GM12878 (cell line): Measurements from ENCODE around the gene SMURF1. TPM values are rescaled to one million over a fixed set of nuclear protein-coding genes. Genes with fewer than 3 reads are reported as not detected.

ENCODE experiments used
- ATAC-seq: fragments of 200-7000 bp; cut with Tn5 transposase; 3 replicates; pipeline ENCODE4 v1.9.1; 2020; ENCODE audit warnings: mild to moderate bottlenecking, moderate library complexity
- BruUV-seq: library from RNA; stranded (reverse); fragments of 400-500 nt; replicated peaks from 2 replicates; lab custom pipeline; 2021; lab: Mats Ljungman, UMichigan
- CTCF ChIA-PET: fragments of 300-600 bp; sonication (Branson Sonifier 250); formaldehyde crosslinking; extraction: SDS; loops from one replicate; lab custom pipeline; 2021; ENCODE audit warnings: inconsistent platforms; lab: Yijun Ruan, JAX
- POLR2A ChIA-PET: fragments of 350-600 bp; formaldehyde crosslinking; extraction: SDS; loops from one replicate; lab custom pipeline; 2021; ENCODE audit warnings: inconsistent platforms; lab: Charles Lee
- RAD21 ChIA-PET: fragments of 300-600 bp; sonication (Branson Sonifier 250); formaldehyde crosslinking; loops from one replicate; lab custom pipeline; 2023; ENCODE audit warnings: antibody characterized with exemption; ENCODE audit not compliant: unreplicated experiment; lab: Charles Lee
- SMC1A ChIA-PET: fragments of 300-600 bp; sonication (Branson Sonifier 250); formaldehyde crosslinking; loops from one replicate; lab custom pipeline; 2023; ENCODE audit not compliant: unreplicated experiment, uncharacterized antibody; lab: Charles Lee
- DNase-seq: peaks from one replicate; pipeline ENCODE4 v3.0.0-alpha.2; 2011; ENCODE audit warnings: low read depth, low spot score
- FAIRE-seq: peaks from 3 replicates; lab custom pipeline; 2011; peaks lifted over from hg19 to GRCh38; lab: Jason Lieb, UNC
- H2AFZ ChIP-seq: 2 replicates; pipeline ENCODE4 v1.6.0; 2011; ENCODE audit warnings: low read depth, low read length, control low read depth; ENCODE audit not compliant: control insufficient read depth
- H3K27ac ChIP-seq: 2 replicates; pipeline ENCODE4 v1.5.1; 2011; ENCODE audit warnings: control low read depth; ENCODE audit not compliant: control insufficient read depth, insufficient read depth
- H3K27me3 ChIP-seq, 2 experiments: replicated peaks in 1 of 2; 2 replicates each; pipeline versions ENCODE4 v1.6.0 to v1.6.1; 2011; ENCODE audit warnings: low read length in 1 of 2; ENCODE audit not compliant: control insufficient read depth in 2 of 2, insufficient read depth in 2 of 2
- H3K36me3 ChIP-seq, 2 experiments: 2 replicates each; pipeline ENCODE4 v1.5.1; 2011; ENCODE audit warnings: low read length in 1 of 2; ENCODE audit not compliant: control insufficient read depth in 2 of 2, insufficient read depth in 2 of 2
- H3K4me1 ChIP-seq: 2 replicates; pipeline ENCODE4 v1.6.1; 2011; ENCODE audit warnings: mild to moderate bottlenecking, low read length, moderate library complexity, mixed read lengths; ENCODE audit not compliant: control insufficient read depth, insufficient read depth
- H3K4me2 ChIP-seq: 2 replicates; pipeline ENCODE4 v1.6.0; 2011; ENCODE audit warnings: control low read depth; ENCODE audit not compliant: control insufficient read depth, insufficient read depth
- H3K4me3 ChIP-seq: fragments of 200-600 bp; sonication (generic); 2 replicates; pipeline ENCODE4 v1.5.1; 2016
- H3K79me2 ChIP-seq: 2 replicates; pipeline ENCODE4 v1.6.0; 2011; ENCODE audit warnings: low read length; ENCODE audit not compliant: control insufficient read depth, insufficient read depth
- H3K9ac ChIP-seq: 2 replicates; pipeline ENCODE4 v1.8.0; 2011; ENCODE audit warnings: low read length, control low read depth, mixed read lengths; ENCODE audit not compliant: control insufficient read depth, insufficient read depth
- H3K9me3 ChIP-seq: replicated peaks from 3 replicates; pipeline ENCODE4 v1.5.1; 2011; ENCODE audit warnings: mild to moderate bottlenecking, low read length; ENCODE audit not compliant: control insufficient read depth, insufficient read depth
- H4K20me1 ChIP-seq: 2 replicates; pipeline ENCODE4 v1.6.0; 2011; ENCODE audit not compliant: control insufficient read depth, insufficient read depth
- ASH2L ChIP-seq: fragments of 300-600, 200-600 bp; sonication (generic); IDR thresholded peaks from 2 replicates; pipeline ENCODE4 v1.6.1; 2017; ENCODE audit warnings: low read depth, mild to moderate bottlenecking, borderline replicate concordance
- BHLHE40 ChIP-seq, 2 experiments: fragments of 450-650 bp in 1 of 2; IDR thresholded peaks; 2 replicates each; pipeline ENCODE4 v1.6.1; 2011 to 2017; ENCODE audit warnings: low read depth in 2 of 2, borderline replicate concordance in 1 of 2, improper control_type of control experiment in 1 of 2, low read length in 1 of 2, mild to moderate bottlenecking in 1 of 2
- CHD1 ChIP-seq: IDR thresholded peaks from 2 replicates; pipeline ENCODE4 v1.6.1; 2012; ENCODE audit warnings: low read depth, low read length, improper control_type of control experiment
- CREB1 ChIP-seq: IDR thresholded peaks from 2 replicates; pipeline ENCODE4 v1.6.1; 2012; ENCODE audit warnings: low read depth, mild to moderate bottlenecking, inconsistent platforms
- IRF3 ChIP-seq: fragments of 450-650 bp; IDR thresholded peaks from 2 replicates; pipeline ENCODE4 v1.6.1; 2014; ENCODE audit warnings: mild to moderate bottlenecking
- MAX ChIP-seq: IDR thresholded peaks from 2 replicates; pipeline ENCODE4 v1.6.1; 2012; ENCODE audit warnings: low read depth, low read length, improper control_type of control experiment
- NFXL1 ChIP-seq: fragments of 450-650 bp; IDR thresholded peaks from 2 replicates; pipeline ENCODE4 v1.6.1; 2017; ENCODE audit warnings: antibody characterized with exemption, mild to moderate bottlenecking, borderline replicate concordance
- NR2C2 ChIP-seq: IDR thresholded peaks from 2 replicates; pipeline ENCODE4 v1.6.1; 2011; ENCODE audit warnings: borderline replicate concordance, low read depth; ENCODE audit not compliant: control insufficient read depth, insufficient read length
- POU2F2 ChIP-seq: IDR thresholded peaks from 3 replicates; pipeline ENCODE4 v1.6.1; 2011; ENCODE audit warnings: low read depth, mild to moderate bottlenecking, low read length, borderline replicate concordance
- RELA ChIP-seq: fragments of 450-650 bp; IDR thresholded peaks from 2 replicates; pipeline ENCODE4 v1.8.0; 2014; ENCODE audit warnings: borderline replicate concordance; ENCODE audit not compliant: partially characterized antibody
- SMAD1 ChIP-seq: fragments of 450-650 bp; IDR thresholded peaks from 2 replicates; pipeline ENCODE4 v1.6.1; 2018; ENCODE audit warnings: mild to moderate bottlenecking, low read depth; ENCODE audit not compliant: partially characterized antibody
- SP1 ChIP-seq: IDR thresholded peaks from one replicate; pipeline ENCODE4 v1.6.1; 2011; ENCODE audit warnings: low read depth, low read length
- USF1 ChIP-seq: IDR thresholded peaks from 2 replicates; pipeline ENCODE4 v1.6.1; 2011; ENCODE audit warnings: borderline replicate concordance, low read depth, mild to moderate bottlenecking, moderate library complexity, mixed read lengths, low read length; ENCODE audit not compliant: insufficient read depth; ENCODE audit errors: extremely low read length
- WGBS: methylation state at CpG from one replicate; pipeline ENCODE4 v1.1.6; 2016; ENCODE audit warnings: low lambda C conversion rate; ENCODE audit not compliant: insufficient replicate concordance, insufficient coverage; ENCODE audit errors: missing lambda C conversion rate; 5-methylcytosine and 5-hydroxymethylcytosine counted together
- in situ Hi-C: fragments of 300-500 bp; cut with MboI; formaldehyde crosslinking; loops from 9 replicates; pipeline ENCODE4 v1.14.3; 2018; ENCODE audit warnings: mixed read lengths
- intact Hi-C: fragments of 100-400 bp; cut with micrococcal nuclease; formaldehyde crosslinking; loops from one replicate; pipeline ENCODE4 v1.14.2; 2022; ENCODE audit not compliant: unreplicated experiment
- polyA plus RNA-seq, 11 experiments: library from polyadenylated mRNA; depleted of rRNA in 4 of 11; unstranded in 6 of 11; stranded (reverse) in 5 of 11; fragments of >200 nt; fragmentation: Nextera tagmentation in 4 of 11; fragmentation: Illumina TruSeq in 1 of 11; extraction: Ambion mirVana in 4 of 11; extraction: Trizol in 1 of 11; gene quantifications; 1 replicate in 1 of 11; 2 replicates in 10 of 11; pipeline versions ENCODE4 v1.2.1 to v1.2.3, GENCODE V29; 2011 to 2016; ENCODE audit warnings: inconsistent platforms in 2 of 11, missing spikeins in 2 of 11, low read depth in 1 of 11
- total RNA-seq, 4 experiments: library from RNA; depleted of rRNA in 3 of 4; stranded (reverse); fragments of >200 nt in 3 of 4; fragmentation: Illumina TruSeq in 1 of 4; extraction: Trizol in 1 of 4; gene quantifications; 2 replicates each; pipeline versions ENCODE4 v1.2.1 to v1.2.3, GENCODE V29; 2013 to 2021
- TF ChIP-seq, protein P1 (sequence below): fragments of 450-650 bp; IDR thresholded peaks from 2 replicates; pipeline ENCODE4 v1.6.1; 2017; ENCODE audit warnings: low read depth, mild to moderate bottlenecking, moderate library complexity
- TF ChIP-seq, protein P2 (sequence below): fragments of 150-350 bp; IDR thresholded peaks from 2 replicates; pipeline ENCODE4 v1.6.1; 2014; ENCODE audit warnings: mild to moderate bottlenecking, low read depth, low read length

Gene SMURF1
- total and polyA plus RNA-seq, 10 of the 15 experiments (the other 5 are each of a cell fraction or from before 2014, with no cell fraction given): 0.76 to 14.0 (median 7.9) TPM

GRCh38 chr7:98982686-98983085 lies 161.2 kb downstream of the SMURF1 start:
- SMC1A ChIA-PET: no interaction called here
- no TSS peak for BruUV-seq
- RAD21 ChIA-PET: no interaction called here
- Histone ChIP-seq H3K79me2 (no peaks in the 10 kb centered on the region), H3K36me3 (peaks cover 25 to 58% of the 10 kb centered on the region in 2 experiments), H3K4me2 (no peak overlapping the region), H3K4me1 (no peaks in the 10 kb centered on the region), H3K9ac (no peak overlapping the region), H3K27me3 (no peaks in the 10 kb centered on the region), H3K27ac (no peak overlapping the region), H4K20me1 (no peaks in the 10 kb centered on the region), H3K9me3 (peaks cover 2% of the 10 kb centered on the region; the same call in 2 of the 3 replicates), H3K4me3 (no peak overlapping the region), H2AFZ (no peak overlapping the region)
- in situ Hi-C loops: no loop called here
- CTCF ChIA-PET: no interaction called here
- POLR2A ChIA-PET: no interaction called here
- ATAC-seq: no peak
- DNase-seq: no peak
- intact Hi-C loops: no loop called here
- 96% methylated on average over 8 of the region's 8 CpGs for WGBS
- TF ChIP-seq MAX (no peak), SMAD1 (no peak), ASH2L (no peak), USF1 (no peak), CHD1 (no peak), RELA (no peak), BHLHE40 (IDR thresholded peaks at IDR 0.05; ENCODE audit: borderline replicate concordance in 1 of 2, low read depth in 2 of 2, low read length in 1 of 2) (no peak), POU2F2 (no peak), IRF3 (no peak), NR2C2 (no peak), SP1 (no peak), NFXL1 (no peak), CREB1 (no peak)
- TF ChIP-seq, protein P1, sequence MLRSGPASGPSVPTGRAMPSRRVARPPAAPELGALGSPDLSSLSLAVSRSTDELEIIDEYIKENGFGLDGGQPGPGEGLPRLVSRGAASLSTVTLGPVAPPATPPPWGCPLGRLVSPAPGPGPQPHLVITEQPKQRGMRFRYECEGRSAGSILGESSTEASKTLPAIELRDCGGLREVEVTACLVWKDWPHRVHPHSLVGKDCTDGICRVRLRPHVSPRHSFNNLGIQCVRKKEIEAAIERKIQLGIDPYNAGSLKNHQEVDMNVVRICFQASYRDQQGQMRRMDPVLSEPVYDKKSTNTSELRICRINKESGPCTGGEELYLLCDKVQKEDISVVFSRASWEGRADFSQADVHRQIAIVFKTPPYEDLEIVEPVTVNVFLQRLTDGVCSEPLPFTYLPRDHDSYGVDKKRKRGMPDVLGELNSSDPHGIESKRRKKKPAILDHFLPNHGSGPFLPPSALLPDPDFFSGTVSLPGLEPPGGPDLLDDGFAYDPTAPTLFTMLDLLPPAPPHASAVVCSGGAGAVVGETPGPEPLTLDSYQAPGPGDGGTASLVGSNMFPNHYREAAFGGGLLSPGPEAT: no peak
- TF ChIP-seq, protein P2, sequence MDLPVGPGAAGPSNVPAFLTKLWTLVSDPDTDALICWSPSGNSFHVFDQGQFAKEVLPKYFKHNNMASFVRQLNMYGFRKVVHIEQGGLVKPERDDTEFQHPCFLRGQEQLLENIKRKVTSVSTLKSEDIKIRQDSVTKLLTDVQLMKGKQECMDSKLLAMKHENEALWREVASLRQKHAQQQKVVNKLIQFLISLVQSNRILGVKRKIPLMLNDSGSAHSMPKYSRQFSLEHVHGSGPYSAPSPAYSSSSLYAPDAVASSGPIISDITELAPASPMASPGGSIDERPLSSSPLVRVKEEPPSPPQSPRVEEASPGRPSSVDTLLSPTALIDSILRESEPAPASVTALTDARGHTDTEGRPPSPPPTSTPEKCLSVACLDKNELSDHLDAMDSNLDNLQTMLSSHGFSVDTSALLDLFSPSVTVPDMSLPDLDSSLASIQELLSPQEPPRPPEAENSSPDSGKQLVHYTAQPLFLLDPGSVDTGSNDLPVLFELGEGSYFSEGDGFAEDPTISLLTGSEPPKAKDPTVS: no peak
- FAIRE-seq: no peak
